ENCODE results near the gene DNAH12.

Gene DNAH12

GRCh38 chr3:57287205-57287604 lies 256.9 kb downstream of the DNAH12 start:
- DNase-seq, result no peak
- no peak for TF ChIP-seq GATA1 (IDR thresholded peaks at IDR 0.05; ENCODE audit: low read depth, low read length)
- TF ChIP-seq POLR2A (IDR thresholded peaks at IDR 0.05; ENCODE audit: low read length), result no peak

GRCh38 chr3:57283334-57283733 lies 260.8 kb downstream of the DNAH12 start:
- TF ChIP-seq GATA1 (IDR thresholded peaks at IDR 0.05; ENCODE audit: low read depth, low read length) (no peak), POLR2A (IDR thresholded peaks at IDR 0.05; ENCODE audit: low read length) (no peak)
- no peak for DNase-seq

GRCh38 chr3:57281715-57282114 lies 262.4 kb downstream of the DNAH12 start:
- DNase-seq, result no peak
- TF ChIP-seq POLR2A (IDR thresholded peaks at IDR 0.05; ENCODE audit: low read length) (no peak), GATA1 (IDR thresholded peaks at IDR 0.05; ENCODE audit: low read depth, low read length) (no peak)

GRCh38 chr3:57279685-57280084 lies 264.5 kb downstream of the DNAH12 start:
- TF ChIP-seq GATA1 (IDR thresholded peaks at IDR 0.05; ENCODE audit: low read depth, low read length) (no peak), POLR2A (IDR thresholded peaks at IDR 0.05; ENCODE audit: low read length) (no peak)
- DNase-seq, result no peak

GRCh38 chr3:57278237-57278636 lies 265.9 kb downstream of the DNAH12 start:
- TF ChIP-seq POLR2A (IDR thresholded peaks at IDR 0.05; ENCODE audit: low read length), result no peak
- TF ChIP-seq GATA1 (IDR thresholded peaks at IDR 0.05; ENCODE audit: low read depth, low read length), result no peak
- DNase-seq, result no peak

GRCh38 chr3:57275393-57275792 lies 268.8 kb downstream of the DNAH12 start:
- no peak for DNase-seq
- TF ChIP-seq POLR2A (IDR thresholded peaks at IDR 0.05; ENCODE audit: low read length) (no peak), GATA1 (IDR thresholded peaks at IDR 0.05; ENCODE audit: low read depth, low read length) (no peak)

GRCh38 chr3:57274845-57275244 lies 269.3 kb downstream of the DNAH12 start:
- no peak for TF ChIP-seq GATA1 (IDR thresholded peaks at IDR 0.05; ENCODE audit: low read depth, low read length)
- no peak for TF ChIP-seq POLR2A (IDR thresholded peaks at IDR 0.05; ENCODE audit: low read length)
- DNase-seq, result no peak

GRCh38 chr3:57268416-57268815 lies 275.7 kb downstream of the DNAH12 start:
- no peak for DNase-seq

GRCh38 chr3:57261929-57262328 lies 282.2 kb downstream of the DNAH12 start:
- DNase-seq, result no peak
- TF ChIP-seq POLR2A (IDR thresholded peaks at IDR 0.05; ENCODE audit: low read length) (no peak), GATA1 (IDR thresholded peaks at IDR 0.05; ENCODE audit: low read depth, low read length) (no peak)

More at GRCh38 chr3:57268416-57268815, 275.7 kb downstream of the DNAH12 start:
- TF ChIP-seq POLR2A (IDR thresholded peaks at IDR 0.05; ENCODE audit: low read length) (no peak), GATA1 (IDR thresholded peaks at IDR 0.05; ENCODE audit: low read depth, low read length) (no peak)

- TF ChIP-seq POLR2A (IDR thresholded peaks at IDR 0.05; ENCODE audit: low read length) (no peak), GATA1 (IDR thresholded peaks at IDR 0.05; ENCODE audit: low read depth, low read length) (no peak)
- DNase-seq, result no peak
Observed at GRCh38 chr3:57261119-57261518, 283.0 kb downstream of the DNAH12 start.

GRCh38 chr3:57257678-57258077 lies 286.5 kb downstream of the DNAH12 start:
- DNase-seq, result no peak
- no peak for TF ChIP-seq POLR2A (IDR thresholded peaks at IDR 0.05; ENCODE audit: low read length)
- no peak for TF ChIP-seq GATA1 (IDR thresholded peaks at IDR 0.05; ENCODE audit: low read depth, low read length)

- no peak for TF ChIP-seq GATA1 (IDR thresholded peaks at IDR 0.05; ENCODE audit: low read depth, low read length)
- no peak for TF ChIP-seq POLR2A (IDR thresholded peaks at IDR 0.05; ENCODE audit: low read length)
- DNase-seq, result no peak
Observed at GRCh38 chr3:57256844-57257243, 287.3 kb downstream of the DNAH12 start.

GRCh38 chr3:57252404-57252803 lies 291.7 kb downstream of the DNAH12 start:
- TF ChIP-seq POLR2A (IDR thresholded peaks at IDR 0.05; ENCODE audit: low read length) (no peak), GATA1 (IDR thresholded peaks at IDR 0.05; ENCODE audit: low read depth, low read length) (no peak)
- no peak for DNase-seq

GRCh38 chr3:57244946-57245345 lies 299.2 kb downstream of the DNAH12 start:
- DNase-seq, result no peak
- TF ChIP-seq POLR2A (IDR thresholded peaks at IDR 0.05; ENCODE audit: low read length), result no peak
- no peak for TF ChIP-seq GATA1 (IDR thresholded peaks at IDR 0.05; ENCODE audit: low read depth, low read length)
